GM12878 (cell line): ENCODE results near the gene AAR2. TPM values are rescaled to one million over a fixed set of nuclear protein-coding genes. Genes with fewer than 3 reads are reported as not detected.

Experiments
- ATAC-seq: fragments of 200-7000 bp; cut with Tn5 transposase; 3 replicates; pipeline ENCODE4 v1.9.1; 2020; ENCODE audit warnings: mild to moderate bottlenecking, moderate library complexity
- BruUV-seq: library from RNA; stranded (reverse); fragments of 400-500 nt; replicated peaks from 2 replicates; lab custom pipeline; 2021; lab: Mats Ljungman, UMichigan
- CTCF ChIA-PET: fragments of 300-600 bp; sonication (Branson Sonifier 250); formaldehyde crosslinking; extraction: SDS; loops from one replicate; lab custom pipeline; 2021; ENCODE audit warnings: inconsistent platforms; lab: Yijun Ruan, JAX
- POLR2A ChIA-PET: fragments of 350-600 bp; formaldehyde crosslinking; extraction: SDS; loops from one replicate; lab custom pipeline; 2021; ENCODE audit warnings: inconsistent platforms; lab: Charles Lee
- RAD21 ChIA-PET: fragments of 300-600 bp; sonication (Branson Sonifier 250); formaldehyde crosslinking; loops from one replicate; lab custom pipeline; 2023; ENCODE audit warnings: antibody characterized with exemption; ENCODE audit not compliant: unreplicated experiment; lab: Charles Lee
- SMC1A ChIA-PET: fragments of 300-600 bp; sonication (Branson Sonifier 250); formaldehyde crosslinking; loops from one replicate; lab custom pipeline; 2023; ENCODE audit not compliant: unreplicated experiment, uncharacterized antibody; lab: Charles Lee
- DNase-seq: peaks from one replicate; pipeline ENCODE4 v3.0.0-alpha.2; 2011; ENCODE audit warnings: low read depth, low spot score
- FAIRE-seq: peaks from 3 replicates; lab custom pipeline; 2011; peaks lifted over from hg19 to GRCh38; lab: Jason Lieb, UNC
- H2AFZ ChIP-seq: 2 replicates; pipeline ENCODE4 v1.6.0; 2011; ENCODE audit warnings: low read depth, low read length, control low read depth; ENCODE audit not compliant: control insufficient read depth
- H3K27ac ChIP-seq: 2 replicates; pipeline ENCODE4 v1.5.1; 2011; ENCODE audit warnings: control low read depth; ENCODE audit not compliant: control insufficient read depth, insufficient read depth
- H3K27me3 ChIP-seq, 2 experiments: replicated peaks in 1 of 2; 2 replicates each; pipeline versions ENCODE4 v1.6.0 to v1.6.1; 2011; ENCODE audit warnings: low read length in 1 of 2; ENCODE audit not compliant: control insufficient read depth in 2 of 2, insufficient read depth in 2 of 2
- H3K36me3 ChIP-seq, 2 experiments: 2 replicates each; pipeline ENCODE4 v1.5.1; 2011; ENCODE audit warnings: low read length in 1 of 2; ENCODE audit not compliant: control insufficient read depth in 2 of 2, insufficient read depth in 2 of 2
- H3K4me1 ChIP-seq: 2 replicates; pipeline ENCODE4 v1.6.1; 2011; ENCODE audit warnings: mild to moderate bottlenecking, low read length, moderate library complexity, mixed read lengths; ENCODE audit not compliant: control insufficient read depth, insufficient read depth
- H3K4me2 ChIP-seq: 2 replicates; pipeline ENCODE4 v1.6.0; 2011; ENCODE audit warnings: control low read depth; ENCODE audit not compliant: control insufficient read depth, insufficient read depth
- H3K4me3 ChIP-seq: fragments of 200-600 bp; sonication (generic); 2 replicates; pipeline ENCODE4 v1.5.1; 2016
- H3K79me2 ChIP-seq: 2 replicates; pipeline ENCODE4 v1.6.0; 2011; ENCODE audit warnings: low read length; ENCODE audit not compliant: control insufficient read depth, insufficient read depth
- H3K9ac ChIP-seq: 2 replicates; pipeline ENCODE4 v1.8.0; 2011; ENCODE audit warnings: low read length, control low read depth, mixed read lengths; ENCODE audit not compliant: control insufficient read depth, insufficient read depth
- H3K9me3 ChIP-seq: replicated peaks from 3 replicates; pipeline ENCODE4 v1.5.1; 2011; ENCODE audit warnings: mild to moderate bottlenecking, low read length; ENCODE audit not compliant: control insufficient read depth, insufficient read depth
- H4K20me1 ChIP-seq: 2 replicates; pipeline ENCODE4 v1.6.0; 2011; ENCODE audit not compliant: control insufficient read depth, insufficient read depth
- EED ChIP-seq: sonication (generic); IDR thresholded peaks from 2 replicates; pipeline ENCODE4 v1.6.1; 2016; ENCODE audit warnings: antibody characterized with exemption, low read depth
- FOXM1 ChIP-seq: IDR thresholded peaks from 2 replicates; pipeline ENCODE4 v1.6.1; 2012; ENCODE audit warnings: low read depth, mild to moderate bottlenecking, inconsistent platforms, low read length, moderate library complexity
- IRF4 ChIP-seq: IDR thresholded peaks from 2 replicates; pipeline ENCODE4 v1.6.1; 2011; ENCODE audit warnings: low read depth, low read length
- NBN ChIP-seq: fragments of 450-650 bp; IDR thresholded peaks from 2 replicates; pipeline ENCODE4 v1.6.1; 2016
- NFYB ChIP-seq: IDR thresholded peaks from 2 replicates; pipeline ENCODE4 v1.6.1; 2011; ENCODE audit warnings: low read depth, mild to moderate bottlenecking, low read length, improper control_type of control experiment, moderate library complexity; ENCODE audit not compliant: insufficient read depth
- NRF1 ChIP-seq: conservative IDR thresholded peaks from 2 replicates; pipeline ENCODE4 v1.6.1; 2011; ENCODE audit warnings: mild to moderate bottlenecking, low read depth, low read length, improper control_type of control experiment
- SREBF2 ChIP-seq: IDR thresholded peaks from 2 replicates; pipeline ENCODE4 v1.6.1; 2012; ENCODE audit warnings: mild to moderate bottlenecking, low read length
- WRNIP1 ChIP-seq: IDR thresholded peaks from 2 replicates; pipeline ENCODE4 v1.6.1; 2011; ENCODE audit warnings: low read depth, low read length, improper control_type of control experiment, borderline replicate concordance
- WGBS: methylation state at CpG from one replicate; pipeline ENCODE4 v1.1.6; 2016; ENCODE audit warnings: low lambda C conversion rate; ENCODE audit not compliant: insufficient replicate concordance, insufficient coverage; ENCODE audit errors: missing lambda C conversion rate; 5-methylcytosine and 5-hydroxymethylcytosine counted together
- in situ Hi-C: fragments of 300-500 bp; cut with MboI; formaldehyde crosslinking; loops from 9 replicates; pipeline ENCODE4 v1.14.3; 2018; ENCODE audit warnings: mixed read lengths
- intact Hi-C: fragments of 100-400 bp; cut with micrococcal nuclease; formaldehyde crosslinking; loops from one replicate; pipeline ENCODE4 v1.14.2; 2022; ENCODE audit not compliant: unreplicated experiment
- polyA plus RNA-seq, 11 experiments: library from polyadenylated mRNA; depleted of rRNA in 4 of 11; unstranded in 6 of 11; stranded (reverse) in 5 of 11; fragments of >200 nt; fragmentation: Nextera tagmentation in 4 of 11; fragmentation: Illumina TruSeq in 1 of 11; extraction: Ambion mirVana in 4 of 11; extraction: Trizol in 1 of 11; gene quantifications; 1 replicate in 1 of 11; 2 replicates in 10 of 11; pipeline versions ENCODE4 v1.2.1 to v1.2.3, GENCODE V29; 2011 to 2016; ENCODE audit warnings: inconsistent platforms in 2 of 11, missing spikeins in 2 of 11, low read depth in 1 of 11
- total RNA-seq, 4 experiments: library from RNA; depleted of rRNA in 3 of 4; stranded (reverse); fragments of >200 nt in 3 of 4; fragmentation: Illumina TruSeq in 1 of 4; extraction: Trizol in 1 of 4; gene quantifications; 2 replicates each; pipeline versions ENCODE4 v1.2.1 to v1.2.3, GENCODE V29; 2013 to 2021
- TF ChIP-seq, protein P1 (sequence below): fragments of 450-650 bp; IDR thresholded peaks from 2 replicates; pipeline ENCODE4 v1.6.1; 2017; ENCODE audit warnings: borderline replicate concordance

Gene AAR2
- total and polyA plus RNA-seq, 10 of the 15 experiments (the other 5 are each of a cell fraction or from before 2014, with no cell fraction given), result 6.5 to 41.7 (median 30.3) TPM

DNA sequence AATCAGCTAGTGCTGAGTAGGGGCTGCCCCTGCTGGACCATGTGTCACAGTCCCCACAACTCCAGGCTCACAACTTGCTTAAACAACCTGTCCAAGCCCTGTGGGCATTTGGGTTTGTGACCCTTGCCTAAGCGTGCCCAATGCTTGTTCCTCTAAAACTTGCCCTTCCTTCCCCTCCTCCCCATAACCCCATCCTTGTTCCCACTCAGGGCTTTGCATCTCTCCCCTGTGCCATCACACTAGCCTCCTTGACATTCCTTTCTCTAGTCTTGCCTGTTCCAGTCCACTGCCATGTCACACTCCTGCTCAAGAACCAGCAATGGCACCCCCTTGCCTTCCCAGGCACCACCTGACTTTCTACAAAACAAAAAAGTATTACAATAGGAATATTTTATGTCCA lies 67.6 kb downstream of the AAR2 start:
- Histone ChIP-seq H3K36me3 (no peaks in the 10 kb centered on the region), H4K20me1 (no peaks in the 10 kb centered on the region), H3K4me3 (no peak overlapping the region), H3K4me1 (no peaks in the 10 kb centered on the region), H3K79me2 (no peaks in the 10 kb centered on the region), H3K9ac (no peak overlapping the region), H3K9me3 (no peaks in the 10 kb centered on the region), H3K27me3 (peaks cover 14 to 15% of the 10 kb centered on the region in 2 experiments), H3K4me2 (no peak overlapping the region), H2AFZ (no peak overlapping the region), H3K27ac (no peak overlapping the region)
- TF ChIP-seq NBN, result no peak
- no peak for TF ChIP-seq WRNIP1
- no peak for TF ChIP-seq NFYB
- no peak for TF ChIP-seq SREBF2
- TF ChIP-seq, protein P1, sequence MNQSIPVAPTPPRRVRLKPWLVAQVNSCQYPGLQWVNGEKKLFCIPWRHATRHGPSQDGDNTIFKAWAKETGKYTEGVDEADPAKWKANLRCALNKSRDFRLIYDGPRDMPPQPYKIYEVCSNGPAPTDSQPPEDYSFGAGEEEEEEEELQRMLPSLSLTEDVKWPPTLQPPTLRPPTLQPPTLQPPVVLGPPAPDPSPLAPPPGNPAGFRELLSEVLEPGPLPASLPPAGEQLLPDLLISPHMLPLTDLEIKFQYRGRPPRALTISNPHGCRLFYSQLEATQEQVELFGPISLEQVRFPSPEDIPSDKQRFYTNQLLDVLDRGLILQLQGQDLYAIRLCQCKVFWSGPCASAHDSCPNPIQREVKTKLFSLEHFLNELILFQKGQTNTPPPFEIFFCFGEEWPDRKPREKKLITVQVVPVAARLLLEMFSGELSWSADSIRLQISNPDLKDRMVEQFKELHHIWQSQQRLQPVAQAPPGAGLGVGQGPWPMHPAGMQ, result no peak
- TF ChIP-seq FOXM1, result no peak
- TF ChIP-seq IRF4, result no peak
- TF ChIP-seq NRF1, result no peak
- TF ChIP-seq EED, result no peak
- BruUV-seq, result no TSS peak
- WGBS, result 10% methylated on average over 1 of the region's 1 CpG
- FAIRE-seq (no peak), ATAC-seq (no peak), DNase-seq (no peak)
- CTCF ChIA-PET, result no interaction called here
- POLR2A ChIA-PET, result no interaction called here
- SMC1A ChIA-PET, result no interaction called here
- intact Hi-C loops (no loop called here), in situ Hi-C loops (no loop called here)
- RAD21 ChIA-PET, result interaction anchor here (0.6 kb wide), 1 partner anchor 639 kb away, joined by 4 read pairs; no protein-coding TSS in a partner anchor
